Limb (tissue), 2 donors: Measurements from ENCODE around the gene IMP3.
"Not testable (repeated sequence)": the region's sequence is repeated elsewhere in the genome, so short reads cannot be mapped to it uniquely, and the experiment has no call there.

ENCODE experiments used
- DNase-seq, 2 donors: peaks; one replicate each; pipeline ENCODE4 v3.0.0-alpha.2; 2016; ENCODE audit errors: extremely low spot score in 2 of 2

IMP3 gene

GRCh38 chr15:75650908-75651809 is 11.1 kb upstream of the IMP3 start:
- DNase-seq: no peak

GRCh38 chr15:75649848-75650247 is 9.8 kb upstream of the IMP3 start:
- no peak for DNase-seq

GRCh38 chr15:75649045-75649761 is 9.2 kb upstream of the IMP3 start:
- no peak for DNase-seq

- peak in 1 of 2 donors; percentile 61 for DNase-seq
Observed at GRCh38 chr15:75648156-75649000, 8.4 kb upstream of the IMP3 start.

GRCh38 chr15:75647370-75648155 is 7.5 kb upstream of the IMP3 start, which contains the start of gene SNX33:
SNX33 (plus strand) TSS chr15:75647912; CDS start chr15:75649103, 1,191 bp downstream.
- peak; percentile 81 to 87 for DNase-seq

GRCh38 chr15:75646944-75647364 is 6.9 kb upstream of the IMP3 start:
- no peak for DNase-seq

GRCh38 chr15:75646112-75646943 is 6.3 kb upstream of the IMP3 start:
- no peak for DNase-seq

GRCh38 chr15:75644376-75644775 is 4.4 kb upstream of the IMP3 start:
- no peak for DNase-seq

GRCh38 chr15:75641603-75642002 is 1.6 kb upstream of the IMP3 start:
- no peak for DNase-seq

GRCh38 chr15:75641179-75641503 is 1.1 kb upstream of the IMP3 start:
- no peak for DNase-seq

- peak in 1 of 2 donors; percentile 67 for DNase-seq
Observed at GRCh38 chr15:75640483-75641178, 607 bp upstream of the IMP3 start.

GRCh38 chr15:75639191-75639708 is 774 bp downstream of the IMP3 start:
- DNase-seq: no peak

- no peak for DNase-seq
Observed at GRCh38 chr15:75637245-75638009, 2.6 kb downstream of the IMP3 start.

- DNase-seq: no peak
Observed at GRCh38 chr15:75636026-75636425, 4.0 kb downstream of the IMP3 start.

- DNase-seq: not testable (repeated sequence)
Observed at GRCh38 chr15:75633922-75634321, 6.1 kb downstream of the IMP3 start.

- DNase-seq: no peak
Observed at GRCh38 chr15:75631935-75632334, 8.1 kb downstream of the IMP3 start.

- peak; percentile 95 to 97 for DNase-seq
Observed at GRCh38 chr15:75625542-75626347, 14.3 kb downstream of the IMP3 start, which contains the start of gene SNUPN. SNUPN (minus strand) TSS chr15:75625725; CDS start chr15:75621051, 4,674 bp downstream.
